ENCODE results near the gene UIMC1.
"Not testable (repeated sequence)": the region's sequence is repeated elsewhere in the genome, so short reads cannot be mapped to it uniquely, and the experiment has no call there.

UIMC1 gene

GRCh38 chr5:177006265-177006972, at the start of gene UIMC1:
Gene UIMC1 (minus strand): TSS chr5:177006779. CDS start chr5:176982615, 24,164 bp downstream.
- H3K4me3 ChIP-seq (ENCODE audit: low read depth, low read length), result peak within 1 kb of the TSS; percentile 85
- no peak for TF ChIP-seq CTCF (IDR thresholded peaks at IDR 0.05; ENCODE audit: insufficient read depth, low read depth, low read length, missing control alignments)
- DNase-seq (ENCODE audit: low read depth), result peak; percentile 98

- DNase-seq (ENCODE audit: low read depth), result no peak
- no peak overlapping the region for H3K4me3 ChIP-seq (ENCODE audit: low read depth, low read length)
- no peak for TF ChIP-seq CTCF (IDR thresholded peaks at IDR 0.05; ENCODE audit: insufficient read depth, low read depth, low read length, missing control alignments)
These were observed 42.7 kb upstream of the UIMC1 start for GRCh38 chr5:177049285-177049684.

DNA sequence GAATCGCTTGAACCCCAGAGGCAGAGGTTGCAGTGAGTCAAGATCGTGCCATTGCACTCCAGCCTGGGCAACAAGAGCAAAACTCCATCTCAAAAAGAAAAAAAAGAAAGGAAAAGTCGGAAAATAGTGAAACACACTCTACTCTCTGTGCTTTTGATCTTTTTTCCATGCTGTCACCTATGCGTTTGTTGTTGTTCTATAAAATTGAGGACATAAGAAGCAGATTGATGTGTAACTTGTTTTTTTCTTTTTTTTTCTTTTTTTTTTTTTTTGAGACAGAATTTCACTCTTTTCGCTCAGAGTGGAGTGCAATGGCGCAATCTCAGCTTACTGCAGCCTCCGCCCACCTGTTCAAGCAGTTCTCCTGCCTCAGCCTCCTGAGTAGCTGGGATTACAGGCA, 42.0 kb upstream of the UIMC1 start:
- not testable (repeated sequence) for DNase-seq (ENCODE audit: low read depth)

GRCh38 chr5:177045631-177046030, 39.1 kb upstream of the UIMC1 start:
- no peak for TF ChIP-seq CTCF (IDR thresholded peaks at IDR 0.05; ENCODE audit: insufficient read depth, low read depth, low read length, missing control alignments)
- DNase-seq (ENCODE audit: low read depth), result no peak
- no peak overlapping the region for H3K4me3 ChIP-seq (ENCODE audit: low read depth, low read length)

More for the DNA sequence above, 42.0 kb upstream of the UIMC1 start:
- H3K4me3 ChIP-seq (ENCODE audit: low read depth, low read length), result not testable (repeated sequence)

- TF ChIP-seq CTCF (IDR thresholded peaks at IDR 0.05; ENCODE audit: insufficient read depth, low read depth, low read length, missing control alignments), result no peak
- DNase-seq (ENCODE audit: low read depth), result no peak
- H3K4me3 ChIP-seq (ENCODE audit: low read depth, low read length), result no peak overlapping the region
These were observed 38.1 kb upstream of the UIMC1 start for GRCh38 chr5:177044641-177045040.

- H3K4me3 ChIP-seq (ENCODE audit: low read depth, low read length), result no peak overlapping the region
- TF ChIP-seq CTCF (IDR thresholded peaks at IDR 0.05; ENCODE audit: insufficient read depth, low read depth, low read length, missing control alignments), result no peak
- no peak for DNase-seq (ENCODE audit: low read depth)
These were observed 37.4 kb upstream of the UIMC1 start for GRCh38 chr5:177043958-177044357.

DNA sequence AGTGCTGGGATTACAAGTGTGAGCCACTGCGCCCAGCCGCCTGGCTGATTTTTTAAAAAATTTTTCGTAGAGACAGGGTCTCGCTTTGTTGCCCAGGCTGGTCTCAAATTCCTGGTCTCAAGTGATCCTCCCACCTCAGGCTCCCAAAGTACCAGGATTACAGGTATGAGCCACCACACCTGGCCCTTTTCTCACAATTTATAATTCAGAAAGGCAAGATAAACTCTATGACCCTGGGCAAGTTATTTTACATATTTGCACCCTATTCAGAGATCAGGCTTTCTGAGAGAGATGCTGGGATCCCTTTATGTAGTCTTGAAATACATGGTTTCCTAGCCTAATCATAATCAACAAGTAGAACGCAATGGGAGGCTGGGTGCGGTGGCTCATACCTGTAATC, 36.5 kb upstream of the UIMC1 start:
- H3K4me3 ChIP-seq (ENCODE audit: low read depth, low read length), result no peak overlapping the region
- no peak for DNase-seq (ENCODE audit: low read depth)
- no peak for TF ChIP-seq CTCF (IDR thresholded peaks at IDR 0.05; ENCODE audit: insufficient read depth, low read depth, low read length, missing control alignments)

All from GM12865 (cell line).